PFSK-1 (cell line): Measurements from ENCODE around the gene KDM7A.

ENCODE experiments used
- FOXP2 ChIP-seq: optimal IDR thresholded peaks from 2 replicates; pipeline ENCODE3; 2011; ENCODE audit warnings: borderline replicate concordance, control low read depth, inconsistent platforms; ENCODE audit not compliant: insufficient read depth; ENCODE audit errors: extremely low read length, extremely low read depth
- POLR2AphosphoS5 ChIP-seq: IDR thresholded peaks from 2 replicates; pipeline ENCODE4 v1.6.1; 2012; ENCODE audit warnings: low read depth, mild to moderate bottlenecking, control low read depth, low read length, moderate library complexity
- REST ChIP-seq, 2 experiments: IDR thresholded peaks; 2 replicates each; pipeline versions ENCODE4 v1.6.1 to v1.8.0; 2011 to 2012; ENCODE audit warnings: low read depth in 2 of 2, low read length in 2 of 2, control low read depth in 1 of 2, inconsistent platforms in 1 of 2, mild to moderate bottlenecking in 1 of 2, moderate library complexity in 1 of 2; ENCODE audit not compliant: insufficient read depth in 1 of 2
- SIN3A ChIP-seq: IDR thresholded peaks from 2 replicates; pipeline ENCODE4 v1.6.1; 2012; ENCODE audit warnings: mild to moderate bottlenecking, low read length, moderate library complexity, borderline replicate concordance; ENCODE audit not compliant: insufficient read depth
- TAF1 ChIP-seq: IDR thresholded peaks from 2 replicates; pipeline ENCODE4 v1.6.1; 2012; ENCODE audit warnings: low read length, control low read depth, borderline replicate concordance; ENCODE audit not compliant: insufficient read depth

The KDM7A gene

GRCh38 chr7:140051820-140052219 lies 125.0 kb downstream of the KDM7A start:
- TF ChIP-seq POLR2AphosphoS5 = no peak
- TF ChIP-seq TAF1 = no peak
- TF ChIP-seq FOXP2 = no peak
- TF ChIP-seq REST (IDR thresholded peaks at IDR 0.05; ENCODE audit: insufficient read depth in 1 of 2, low read depth in 2 of 2, low read length in 2 of 2) = no peak
- TF ChIP-seq SIN3A = no peak

GRCh38 chr7:140050100-140050499 lies 126.7 kb downstream of the KDM7A start:
- no peak for TF ChIP-seq TAF1
- no peak for TF ChIP-seq SIN3A
- TF ChIP-seq FOXP2 = no peak
- no peak for TF ChIP-seq REST (IDR thresholded peaks at IDR 0.05; ENCODE audit: insufficient read depth in 1 of 2, low read depth in 2 of 2, low read length in 2 of 2)
- TF ChIP-seq POLR2AphosphoS5 = no peak

- no peak for TF ChIP-seq SIN3A
- TF ChIP-seq POLR2AphosphoS5 = no peak
- TF ChIP-seq REST (IDR thresholded peaks at IDR 0.05; ENCODE audit: insufficient read depth in 1 of 2, low read depth in 2 of 2, low read length in 2 of 2) = no peak
- no peak for TF ChIP-seq TAF1
- TF ChIP-seq FOXP2 = no peak
Observed at GRCh38 chr7:140049339-140050024, 127.3 kb downstream of the KDM7A start.

- TF ChIP-seq SIN3A = no peak
- TF ChIP-seq FOXP2 = no peak
- no peak for TF ChIP-seq POLR2AphosphoS5
- TF ChIP-seq TAF1 = no peak
- TF ChIP-seq REST (IDR thresholded peaks at IDR 0.05; ENCODE audit: insufficient read depth in 1 of 2, low read depth in 2 of 2, low read length in 2 of 2) = no peak
Observed at GRCh38 chr7:140048989-140049338, 127.8 kb downstream of the KDM7A start.

- TF ChIP-seq SIN3A (no peak), REST (IDR thresholded peaks at IDR 0.05; ENCODE audit: insufficient read depth in 1 of 2, low read depth in 2 of 2, low read length in 2 of 2) (no peak), POLR2AphosphoS5 (no peak), FOXP2 (no peak), TAF1 (no peak)
Observed at GRCh38 chr7:140048138-140048537, 128.6 kb downstream of the KDM7A start.
